ENCODE measurements around the gene FSIP1. TPM values are rescaled to one million over a fixed set of nuclear protein-coding genes. Genes with fewer than 3 reads are reported as not detected.
"Not testable (repeated sequence)": the region's sequence is repeated elsewhere in the genome, so short reads cannot be mapped to it uniquely, and the experiment has no call there.

FSIP1 gene
- total RNA-seq, 4 donors from 2014 or later, result 0.17 TPM; not detected in 3

GRCh38 chr15:39820050-39820602 lies 37.5 kb upstream of the FSIP1 start:
- intact Hi-C loops (cut with DNase I; ENCODE audit: low total_unique reads), result no loop called here
- WGBS, 2 donors, result 65 to 68% methylated on average over 3 of the region's 3 CpGs
- no peak for TF ChIP-seq POLR2A (IDR thresholded peaks at IDR 0.05)
- no peak for TF ChIP-seq CTCF (IDR thresholded peaks at IDR 0.05)

GRCh38 chr15:39819533-39819932 lies 36.9 kb upstream of the FSIP1 start:
- TF ChIP-seq CTCF (IDR thresholded peaks at IDR 0.05) (no peak), POLR2A (IDR thresholded peaks at IDR 0.05) (no peak)

More at GRCh38 chr15:39820050-39820602, 37.5 kb upstream of the FSIP1 start:
- no peak overlapping the region for H3K4me3 ChIP-seq (ENCODE audit: low read depth, poor library complexity, severe bottlenecking)
- no peak for DNase-seq (ENCODE audit: low spot score in 2 of 2)

GRCh38 chr15:39817892-39818291 lies 35.3 kb upstream of the FSIP1 start:
- no peak for TF ChIP-seq CTCF (IDR thresholded peaks at IDR 0.05)
- no peak for TF ChIP-seq POLR2A (IDR thresholded peaks at IDR 0.05)
- intact Hi-C loops (cut with DNase I; ENCODE audit: low total_unique reads), result no loop called here
- no peak for DNase-seq (ENCODE audit: low spot score in 2 of 2)

More at GRCh38 chr15:39819533-39819932, 36.9 kb upstream of the FSIP1 start:
- intact Hi-C loops (cut with DNase I; ENCODE audit: low total_unique reads), result no loop called here
- WGBS, 2 donors, result 75 to 84% methylated on average over 3 of the region's 3 CpGs
- H3K4me3 ChIP-seq (ENCODE audit: low read depth, poor library complexity, severe bottlenecking), result no peak overlapping the region
- DNase-seq (ENCODE audit: low spot score in 2 of 2), result no peak

GRCh38 chr15:39814489-39814888 lies 31.8 kb upstream of the FSIP1 start:
- no peak overlapping the region for H3K4me3 ChIP-seq (ENCODE audit: low read depth, poor library complexity, severe bottlenecking)
- TF ChIP-seq CTCF (IDR thresholded peaks at IDR 0.05) (no peak), POLR2A (IDR thresholded peaks at IDR 0.05) (no peak)
- 89 to 97% methylated on average over 1 of the region's 1 CpG for WGBS, 2 donors
- intact Hi-C loops (cut with DNase I; ENCODE audit: low total_unique reads), result no loop called here
- no peak for DNase-seq (ENCODE audit: low spot score in 2 of 2)

More at GRCh38 chr15:39817892-39818291, 35.3 kb upstream of the FSIP1 start:
- H3K4me3 ChIP-seq (ENCODE audit: low read depth, poor library complexity, severe bottlenecking), result no peak overlapping the region

- intact Hi-C loops (cut with DNase I; ENCODE audit: low total_unique reads); DNase-seq (ENCODE audit: low spot score in 2 of 2); H3K4me3 ChIP-seq (ENCODE audit: low read depth, poor library complexity, severe bottlenecking): not testable (repeated sequence)
- 97% methylated on average over 3 of the region's 3 CpGs for WGBS, 2 donors
Observed at GRCh38 chr15:39812651-39813050, 30.0 kb upstream of the FSIP1 start.

GRCh38 chr15:39808909-39809308 lies 26.3 kb upstream of the FSIP1 start:
- TF ChIP-seq CTCF (IDR thresholded peaks at IDR 0.05) (no peak), POLR2A (IDR thresholded peaks at IDR 0.05) (no peak)
- H3K4me3 ChIP-seq (ENCODE audit: low read depth, poor library complexity, severe bottlenecking), result no peak overlapping the region
- WGBS, 2 donors, result 65 to 72% methylated on average over 3 of the region's 3 CpGs
- DNase-seq (ENCODE audit: low spot score in 2 of 2), result no peak
- intact Hi-C loops (cut with DNase I; ENCODE audit: low total_unique reads), result no loop called here

Measured in lower leg skin (tissue), 4 donors.